ENCODE measurements around the gene DCAF7. TPM values are rescaled to one million over a fixed set of nuclear protein-coding genes. Genes with fewer than 3 reads are reported as not detected.

Gene DCAF7
- total and polyA plus RNA-seq, 2 donors from 2014 or later, result 19.9 to 81.0 TPM

DNA sequence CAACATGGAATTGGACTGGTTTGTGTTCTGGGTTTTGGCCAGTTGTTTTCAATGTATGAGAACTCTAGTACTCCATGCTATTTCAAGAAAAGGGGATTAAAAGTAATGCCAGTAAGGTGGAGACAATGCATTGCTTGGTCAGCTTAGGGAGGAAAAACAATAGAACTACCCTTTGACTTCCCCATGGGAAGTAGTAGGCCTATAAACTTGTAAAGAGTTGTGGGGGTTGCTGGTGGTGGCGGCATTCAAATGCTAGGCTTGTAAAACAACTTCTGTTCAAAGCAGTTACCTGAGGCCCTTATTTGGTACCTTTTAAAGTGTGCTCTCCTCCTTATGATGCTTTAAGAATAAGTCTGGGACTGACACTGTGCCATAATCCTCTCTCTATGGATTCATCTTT is 81.3 kb downstream of the DCAF7 start:
- no peak overlapping the region for H3K9ac ChIP-seq (ENCODE audit: low read length in 3 of 3)
- peaks cover 0 to 12% (median 11%) of the 10 kb centered on the region in 3 donors for H3K4me1 ChIP-seq (ENCODE audit: control insufficient read depth in 2 of 3, insufficient read depth in 2 of 3, low read depth in 1 of 3, low read length in 3 of 3)
- no peak overlapping the region for H3K27ac ChIP-seq (ENCODE audit: low read depth in 2 of 2, low read length in 2 of 2)
- H3K27me3 ChIP-seq (ENCODE audit: control insufficient read depth, insufficient read depth, low read length), result no peaks in the 10 kb centered on the region
- peaks cover 0 to 8% (median 2%) of the 10 kb centered on the region in 3 donors for H3K36me3 ChIP-seq (ENCODE audit: control insufficient read depth in 2 of 3, insufficient read depth in 3 of 3, low read length in 3 of 3)
- FAIRE-seq (no peak), DNase-seq (no peak)
- no peak for TF ChIP-seq CTCF (IDR thresholded peaks at IDR 0.05; ENCODE audit: borderline replicate concordance, extremely low read depth, insufficient read depth)
- intact Hi-C loops (cut with DNase I), result no loop called here
- no peak overlapping the region for H3K4me3 ChIP-seq (ENCODE audit: low read length in 3 of 3)
- H3K9me3 ChIP-seq (ENCODE audit: control insufficient read depth in 2 of 3, insufficient read depth in 1 of 3, low read length in 3 of 3), result no peaks in the 10 kb centered on the region

GRCh38 chr17:63633742-63634141 is 83.5 kb downstream of the DCAF7 start:
- Histone ChIP-seq H3K4me1 (ENCODE audit: control insufficient read depth in 2 of 3, insufficient read depth in 2 of 3, low read depth in 1 of 3, low read length in 3 of 3) (peaks cover 0 to 8% (median 6%) of the 10 kb centered on the region in 3 donors), H3K27ac (ENCODE audit: low read depth in 2 of 2, low read length in 2 of 2) (peak overlapping the region; percentile 28 to 40), H3K9ac (ENCODE audit: low read length in 3 of 3) (peak overlapping the region in 1 of 3 donors; percentile 10), H3K27me3 (ENCODE audit: control insufficient read depth, insufficient read depth, low read length) (no peaks in the 10 kb centered on the region), H3K9me3 (ENCODE audit: control insufficient read depth in 2 of 3, insufficient read depth in 1 of 3, low read length in 3 of 3) (no peaks in the 10 kb centered on the region), H3K4me3 (ENCODE audit: low read length in 3 of 3) (no peak overlapping the region), H3K36me3 (ENCODE audit: control insufficient read depth in 2 of 3, insufficient read depth in 3 of 3, low read length in 3 of 3) (peaks cover 2 to 20% (median 2%) of the 10 kb centered on the region in 3 donors)
- no peak for TF ChIP-seq CTCF (IDR thresholded peaks at IDR 0.05; ENCODE audit: borderline replicate concordance, extremely low read depth, insufficient read depth)
- DNase-seq (no peak), FAIRE-seq (no peak)
- intact Hi-C loops (cut with DNase I), result no loop called here

GRCh38 chr17:63634163-63634562 is 83.9 kb downstream of the DCAF7 start:
- no peaks in the 10 kb centered on the region for H3K9me3 ChIP-seq (ENCODE audit: control insufficient read depth in 2 of 3, insufficient read depth in 1 of 3, low read length in 3 of 3)
- H3K9ac ChIP-seq (ENCODE audit: low read length in 3 of 3), result no peak overlapping the region
- DNase-seq, result peak in 2 of 5 donors; percentile 18 to 47
- intact Hi-C loops (cut with DNase I), result no loop called here
- TF ChIP-seq CTCF (IDR thresholded peaks at IDR 0.05; ENCODE audit: borderline replicate concordance, extremely low read depth, insufficient read depth), result no peak
- H3K4me1 ChIP-seq (ENCODE audit: control insufficient read depth in 2 of 3, insufficient read depth in 2 of 3, low read depth in 1 of 3, low read length in 3 of 3), result peaks cover 0 to 6% (median 5%) of the 10 kb centered on the region in 3 donors
- H3K27ac ChIP-seq (ENCODE audit: low read depth in 2 of 2, low read length in 2 of 2), result peak overlapping the region; percentile 28 to 40
- H3K27me3 ChIP-seq (ENCODE audit: control insufficient read depth, insufficient read depth, low read length), result no peaks in the 10 kb centered on the region
- H3K4me3 ChIP-seq (ENCODE audit: low read length in 3 of 3), result no peak overlapping the region
- peaks cover 2 to 20% (median 2%) of the 10 kb centered on the region in 3 donors for H3K36me3 ChIP-seq (ENCODE audit: control insufficient read depth in 2 of 3, insufficient read depth in 3 of 3, low read length in 3 of 3)
- FAIRE-seq, result no peak

- H3K9ac ChIP-seq (ENCODE audit: low read length in 3 of 3), result no peak overlapping the region
- no peaks in the 10 kb centered on the region for H3K9me3 ChIP-seq (ENCODE audit: control insufficient read depth in 2 of 3, insufficient read depth in 1 of 3, low read length in 3 of 3)
- peaks cover 0 to 6% (median 5%) of the 10 kb centered on the region in 3 donors for H3K4me1 ChIP-seq (ENCODE audit: control insufficient read depth in 2 of 3, insufficient read depth in 2 of 3, low read depth in 1 of 3, low read length in 3 of 3)
- intact Hi-C loops (cut with DNase I), result no loop called here
- H3K36me3 ChIP-seq (ENCODE audit: control insufficient read depth in 2 of 3, insufficient read depth in 3 of 3, low read length in 3 of 3), result peaks cover 2 to 20% (median 2%) of the 10 kb centered on the region in 3 donors
- no peak overlapping the region for H3K27ac ChIP-seq (ENCODE audit: low read depth in 2 of 2, low read length in 2 of 2)
- no peak overlapping the region for H3K4me3 ChIP-seq (ENCODE audit: low read length in 3 of 3)
- FAIRE-seq (no peak), DNase-seq (no peak)
- TF ChIP-seq CTCF (IDR thresholded peaks at IDR 0.05; ENCODE audit: borderline replicate concordance, extremely low read depth, insufficient read depth), result no peak
- no peaks in the 10 kb centered on the region for H3K27me3 ChIP-seq (ENCODE audit: control insufficient read depth, insufficient read depth, low read length)
Measured at GRCh38 chr17:63634816-63635215, 84.5 kb downstream of the DCAF7 start.

All from kidney (tissue), 14 donors.